LNCaP clone FGC (cell line): ENCODE measurements around the gene ZNF638.
"Not testable (repeated sequence)": the region's sequence is repeated elsewhere in the genome, so short reads cannot be mapped to it uniquely, and the experiment has no call there.

Experiments
- DNase-seq: peaks from one replicate; pipeline ENCODE4 v3.0.0-alpha.2; 2011; ENCODE audit warnings: low read depth
- H3K4me3 ChIP-seq: 2 replicates; pipeline ENCODE4 v1.5.1; 2011; ENCODE audit warnings: mild to moderate bottlenecking, low read depth, low read length, control low read depth
- CTCF ChIP-seq: IDR thresholded peaks from 2 replicates; pipeline ENCODE4 v1.5.1; 2012; ENCODE audit warnings: mild to moderate bottlenecking; ENCODE audit not compliant: control insufficient read depth, insufficient read depth; ENCODE audit errors: extremely low read depth

Gene ZNF638

GRCh38 chr2:71298914-71299313 is 32.7 kb upstream of the ZNF638 start:
- no peak for TF ChIP-seq CTCF
- H3K4me3 ChIP-seq = no peak overlapping the region
- no peak for DNase-seq

GRCh38 chr2:71299507-71299906 is 32.1 kb upstream of the ZNF638 start:
- no peak for DNase-seq
- no peak overlapping the region for H3K4me3 ChIP-seq
- TF ChIP-seq CTCF = peak; percentile 34

GRCh38 chr2:71303849-71304248 is 27.7 kb upstream of the ZNF638 start:
- no peak for DNase-seq
- H3K4me3 ChIP-seq = no peak overlapping the region
- no peak for TF ChIP-seq CTCF

GRCh38 chr2:71306762-71307161 is 24.8 kb upstream of the ZNF638 start:
- no peak for DNase-seq
- H3K4me3 ChIP-seq = no peak overlapping the region
- no peak for TF ChIP-seq CTCF

GRCh38 chr2:71313016-71313766 is 18.4 kb upstream of the ZNF638 start:
- DNase-seq = no peak
- no peak for TF ChIP-seq CTCF
- no peak overlapping the region for H3K4me3 ChIP-seq

- TF ChIP-seq CTCF = no peak
- DNase-seq = no peak
- no peak overlapping the region for H3K4me3 ChIP-seq
These were observed 14.5 kb upstream of the ZNF638 start for GRCh38 chr2:71317060-71317459.

GRCh38 chr2:71317900-71318299 is 13.7 kb upstream of the ZNF638 start:
- not testable (repeated sequence) for H3K4me3 ChIP-seq, DNase-seq
